HG02759 (cell line): ENCODE measurements around the gene GRIA1.

Source experiments
- ATAC-seq: cut with Tn5 transposase; IDR thresholded peaks from one replicate; pipeline ENCODE4 v1.9.1; 2021; ENCODE audit warnings: mild to moderate bottlenecking, moderate library complexity; ENCODE audit not compliant: unreplicated experiment

Gene GRIA1

DNA sequence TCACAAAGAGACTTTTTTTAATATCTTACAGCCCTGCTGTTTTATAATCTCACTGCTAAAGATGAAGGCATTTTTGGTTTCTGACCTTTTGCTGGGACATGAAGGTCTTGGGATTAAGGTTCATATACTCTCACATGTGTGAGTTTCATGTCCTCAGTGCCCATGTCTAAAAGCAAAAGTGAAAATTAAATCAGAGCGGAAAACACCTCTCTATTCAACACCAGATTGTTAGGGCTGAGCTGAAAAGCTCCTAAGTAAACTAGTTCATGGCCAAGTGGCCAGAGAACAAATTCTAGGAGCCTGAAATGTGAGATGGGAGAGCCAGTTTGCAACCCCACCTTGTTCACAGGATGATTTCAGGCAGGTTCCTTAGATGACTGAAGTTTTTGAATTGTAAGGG is 110.9 kb downstream of the GRIA1 start:
- peak; percentile 80 for ATAC-seq

- no peak for ATAC-seq
These were observed 114.9 kb downstream of the GRIA1 start for GRCh38 chr5:153605386-153605785.

DNA sequence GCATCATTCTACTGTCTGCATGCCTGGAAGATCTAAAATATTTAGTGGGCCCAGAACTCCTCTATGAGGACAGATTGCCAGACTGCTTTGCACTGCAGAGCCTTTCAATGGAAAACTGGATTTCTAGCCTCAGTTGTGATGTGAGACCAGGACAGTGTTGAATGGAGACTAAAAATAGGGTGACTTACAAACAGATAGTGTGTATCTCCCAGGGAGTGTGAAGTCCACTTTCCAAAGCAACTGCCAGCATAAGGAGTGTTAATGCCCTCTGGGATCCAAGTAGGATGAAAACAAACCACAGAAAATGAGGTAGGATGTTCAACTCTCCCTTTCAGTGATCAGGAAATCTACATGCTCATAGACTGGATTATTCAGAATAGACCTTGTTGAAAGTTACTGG is 119.5 kb downstream of the GRIA1 start:
- no peak for ATAC-seq

DNA sequence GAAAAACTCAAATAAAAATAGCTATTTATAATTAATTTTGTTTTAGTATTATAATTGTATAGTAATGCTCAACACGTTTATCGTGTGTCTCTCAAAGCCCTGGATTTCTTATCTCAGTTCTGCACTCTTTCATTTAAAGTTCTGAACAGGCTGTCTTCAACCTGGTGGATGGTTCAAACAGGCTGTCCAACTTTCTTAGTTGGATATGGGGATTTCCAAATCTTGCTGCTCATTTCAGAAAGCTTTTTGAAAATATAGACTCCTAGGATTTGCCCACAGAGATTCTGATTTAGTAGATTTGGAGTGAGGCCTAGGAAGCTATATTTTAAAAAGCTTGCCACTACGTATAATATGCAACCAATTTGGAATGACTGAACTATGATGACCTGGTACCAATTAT is 120.3 kb downstream of the GRIA1 start:
- ATAC-seq = no peak

GRCh38 chr5:153613144-153613543 is 122.7 kb downstream of the GRIA1 start:
- no peak for ATAC-seq

GRCh38 chr5:153613672-153614071 is 123.2 kb downstream of the GRIA1 start:
- ATAC-seq = no peak

DNA sequence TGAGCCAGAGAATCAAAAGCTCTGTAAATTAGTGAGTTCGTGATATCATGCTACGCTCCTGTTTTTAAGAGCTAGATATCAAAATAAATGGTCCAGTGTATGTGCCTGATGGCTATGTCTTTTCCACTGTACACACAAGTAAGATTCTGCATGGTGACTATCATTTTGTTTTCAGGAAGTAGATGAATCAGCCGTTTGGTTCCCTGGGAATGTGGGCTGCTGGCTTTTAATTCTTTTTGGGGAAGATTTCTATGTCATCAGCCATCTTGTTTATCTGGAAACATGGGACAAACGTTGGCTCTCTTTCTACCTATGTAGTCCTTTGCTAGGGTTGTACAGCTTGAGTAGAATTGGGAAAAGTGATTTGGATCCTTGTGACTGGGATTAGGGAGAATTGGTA is 126.7 kb downstream of the GRIA1 start:
- ATAC-seq = no peak

DNA sequence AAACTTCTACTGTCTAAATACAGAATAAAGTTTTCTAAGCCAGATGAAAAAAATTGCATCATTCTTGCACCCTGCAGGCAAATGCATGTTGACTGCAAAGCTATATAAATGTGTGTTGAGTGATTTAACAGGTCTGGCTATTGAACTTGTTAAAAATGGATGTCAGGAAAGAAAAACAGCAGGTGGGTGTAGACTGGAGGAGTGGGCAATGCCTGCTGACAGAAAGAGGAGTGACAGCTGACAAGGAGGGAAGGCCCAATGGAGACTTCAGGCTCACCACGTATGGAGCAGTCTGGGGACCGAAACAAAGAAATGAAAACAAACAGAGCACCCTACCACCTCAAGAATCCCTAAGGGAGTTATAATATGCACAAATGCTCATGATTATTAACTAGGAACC is 127.8 kb downstream of the GRIA1 start:
- no peak for ATAC-seq

DNA sequence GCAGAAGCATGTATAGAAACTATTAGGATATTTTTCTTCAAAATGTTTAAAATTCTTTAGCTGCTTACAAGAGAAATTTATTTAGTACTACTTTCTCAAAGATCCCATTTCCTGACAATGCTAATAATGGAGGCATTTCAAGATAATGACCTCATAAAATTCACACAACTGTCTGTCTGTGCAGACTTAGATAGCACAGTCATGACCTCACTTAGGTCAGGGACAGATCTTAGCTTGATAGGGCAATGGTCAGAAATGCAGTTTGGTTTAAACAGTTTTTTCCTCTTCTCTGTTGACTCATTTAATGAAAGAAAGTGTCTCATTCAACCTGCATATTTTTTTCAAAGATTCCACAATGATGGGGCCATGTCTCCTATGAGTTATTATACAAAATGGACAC is 128.4 kb downstream of the GRIA1 start:
- no peak for ATAC-seq

DNA sequence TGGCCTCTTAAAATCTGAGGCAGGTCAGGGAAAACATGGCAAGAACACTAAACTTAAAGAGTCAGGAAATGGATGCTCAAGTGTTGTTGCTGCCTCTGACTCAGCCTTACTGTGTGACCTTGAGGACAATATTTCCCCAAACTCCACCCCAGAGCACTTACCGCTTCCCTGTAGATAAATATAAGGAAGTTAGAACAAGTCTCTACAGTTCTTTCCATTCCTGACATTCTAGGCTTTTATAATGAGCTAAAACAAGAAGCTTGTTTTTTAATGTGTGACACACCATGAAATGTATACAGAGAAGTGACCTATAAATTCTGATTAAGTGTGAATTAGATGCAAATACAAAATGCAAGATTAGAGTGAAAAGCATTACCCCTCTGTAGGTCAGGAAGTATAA is 129.3 kb downstream of the GRIA1 start:
- ATAC-seq = no peak

DNA sequence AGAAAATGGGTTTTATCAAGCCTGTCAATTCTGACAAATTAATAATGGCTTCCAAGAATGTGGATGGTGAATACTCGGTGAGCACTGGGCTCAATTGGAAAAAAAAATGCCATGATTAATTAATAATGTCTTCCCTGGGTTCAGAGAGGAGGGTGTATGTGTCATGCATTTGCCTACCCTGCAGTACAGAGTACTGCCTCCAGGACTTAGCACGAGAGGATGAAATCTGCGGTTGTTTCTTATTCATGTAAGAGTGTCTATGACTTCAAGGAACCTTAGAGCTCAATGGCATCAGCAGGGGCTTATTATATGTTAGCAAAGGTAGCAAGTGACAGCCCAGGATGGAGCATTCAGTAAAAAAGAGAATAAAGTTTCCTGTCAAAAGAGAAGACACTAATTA is 132.7 kb downstream of the GRIA1 start:
- no peak for ATAC-seq

- ATAC-seq = no peak
These were observed 133.4 kb downstream of the GRIA1 start for GRCh38 chr5:153623751-153624450.

GRCh38 chr5:153624451-153624765 is 133.9 kb downstream of the GRIA1 start:
- no peak for ATAC-seq

- no peak for ATAC-seq
These were observed 135.4 kb downstream of the GRIA1 start for GRCh38 chr5:153625826-153626354.

DNA sequence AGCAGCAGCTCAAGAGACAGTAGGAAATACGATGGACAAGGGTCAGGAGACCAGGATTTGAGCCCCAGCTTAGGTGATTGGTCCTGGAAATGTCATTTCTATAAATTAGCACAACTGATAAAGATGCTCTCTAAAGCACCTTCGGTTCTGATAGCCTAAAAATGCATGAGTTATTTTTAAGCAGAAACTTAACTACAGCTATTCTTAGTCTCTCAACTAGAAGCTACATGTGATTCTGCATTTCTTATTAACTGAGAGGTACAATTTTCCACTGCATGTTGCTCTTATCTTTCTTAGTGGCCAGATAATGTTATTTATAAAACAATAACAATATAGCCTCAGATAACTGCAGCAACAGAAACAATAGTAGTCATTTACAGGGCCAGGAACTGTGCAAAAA is 136.4 kb downstream of the GRIA1 start:
- ATAC-seq = no peak

GRCh38 chr5:153629027-153629895 is 138.8 kb downstream of the GRIA1 start:
- no peak for ATAC-seq

DNA sequence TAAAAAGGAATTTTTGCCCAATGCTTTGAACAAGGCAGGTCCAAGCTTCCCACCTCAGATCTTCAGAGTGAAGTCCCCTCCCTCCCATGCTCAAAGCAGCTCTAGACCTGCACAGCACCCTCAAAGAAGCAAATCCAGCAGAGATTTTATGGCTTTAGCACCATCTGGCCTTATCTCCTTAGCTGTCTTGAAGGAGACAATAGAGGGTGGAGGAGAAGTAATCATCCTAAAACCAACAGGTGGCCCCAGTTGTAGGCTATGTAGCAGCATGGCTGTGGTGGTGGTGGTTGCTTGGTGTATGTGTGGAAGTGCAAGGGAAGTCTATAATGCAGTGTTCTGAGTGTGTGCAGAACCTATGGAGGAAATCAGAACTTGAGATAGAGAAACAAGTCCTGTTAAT is 140.1 kb downstream of the GRIA1 start:
- ATAC-seq = no peak

GRCh38 chr5:153632748-153633290 is 142.3 kb downstream of the GRIA1 start:
- ATAC-seq = no peak

DNA sequence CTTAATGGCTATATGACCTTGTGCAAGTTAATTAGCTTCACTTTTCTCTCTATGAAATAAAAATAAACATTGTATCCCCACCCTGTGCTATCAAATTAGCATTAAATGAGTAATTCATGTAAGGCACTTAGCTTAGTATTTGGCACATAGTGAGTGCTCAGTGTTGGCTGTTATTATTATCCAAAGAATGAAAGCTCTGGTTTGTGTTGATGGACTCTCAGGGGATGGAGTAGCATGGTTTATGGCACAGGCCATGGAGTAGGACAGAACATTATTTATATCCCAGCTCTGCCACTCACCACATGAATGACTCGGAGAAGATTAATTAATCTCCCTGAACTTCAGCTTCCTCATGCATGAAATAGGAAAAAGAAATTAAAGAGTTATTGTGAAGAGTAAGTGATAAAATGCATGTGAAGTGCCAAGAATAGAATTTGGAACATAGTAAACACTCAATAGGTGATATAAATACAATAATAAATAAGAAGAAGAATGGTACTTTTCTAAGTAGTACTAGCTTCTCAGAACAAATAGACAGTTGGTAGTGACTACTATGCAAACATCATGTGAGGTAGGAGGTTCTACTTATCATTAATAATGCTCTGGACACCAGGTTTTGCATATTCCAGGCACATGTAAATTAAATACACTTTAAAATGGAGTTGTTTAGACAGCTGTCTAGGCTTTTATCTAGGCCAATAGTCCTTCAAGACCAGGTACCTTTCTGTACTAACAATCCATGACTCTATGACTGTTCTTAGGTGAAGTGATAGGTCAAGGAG is 146.4 kb downstream of the GRIA1 start:
- ATAC-seq = no peak

DNA sequence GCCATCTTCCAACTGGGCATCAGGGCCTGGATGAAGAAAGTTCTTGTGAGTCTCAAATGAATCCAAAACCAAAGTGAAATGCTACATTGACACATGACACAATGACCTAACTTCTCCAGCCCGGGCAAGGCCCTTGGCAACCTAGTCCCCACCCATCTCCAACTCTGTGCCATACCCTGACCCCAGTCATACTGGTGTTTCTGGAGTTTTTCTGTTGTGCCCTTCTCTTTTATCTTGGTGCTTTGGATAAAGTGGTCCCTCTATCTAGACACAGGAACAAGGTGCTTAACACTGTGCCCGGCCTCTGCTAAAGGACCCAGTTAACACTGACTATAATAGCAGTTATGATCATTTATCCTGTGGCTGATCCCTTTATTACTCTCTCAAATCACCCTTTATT is 149.8 kb downstream of the GRIA1 start:
- ATAC-seq = no peak

DNA sequence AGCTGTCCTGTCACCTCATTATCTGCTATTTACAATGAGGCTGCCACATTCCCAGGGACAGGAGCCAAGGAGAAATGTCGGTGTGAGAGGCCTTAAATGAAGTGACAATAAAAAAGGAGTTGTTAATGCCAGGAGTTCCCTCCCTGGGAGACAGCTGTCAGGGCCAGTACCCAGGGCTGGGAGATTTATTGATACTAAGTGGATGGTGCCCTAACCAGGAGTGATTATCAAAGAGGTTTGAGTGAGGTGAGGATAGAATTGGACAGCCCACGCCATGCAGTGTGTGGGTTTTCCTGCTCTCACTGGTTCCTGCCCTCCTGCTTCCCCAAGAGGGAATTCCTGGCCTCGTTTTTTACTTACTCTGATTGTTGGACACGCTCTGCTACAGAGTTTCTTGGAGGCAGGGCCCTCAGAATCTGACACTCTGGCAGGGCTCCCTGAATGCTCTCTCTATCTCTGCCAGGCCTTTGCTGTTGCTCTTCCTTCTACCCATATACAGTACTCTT is 150.8 kb downstream of the GRIA1 start:
- ATAC-seq = no peak
